ENCODE data around the gene E2F7.

- TF ChIP-seq CTCF (IDR thresholded peaks at IDR 0.05; ENCODE audit: low read depth, low read length, poor library complexity, severe bottlenecking) (no peak), EZH2phosphoT487 (IDR thresholded peaks at IDR 0.05; ENCODE audit: borderline replicate concordance, low read length) (no peak)
These were observed 41.9 kb downstream of the E2F7 start for GRCh38 chr12:77023501-77023900.

All from DOHH2 (cell line).